GM23338 (cell line): Measurements from ENCODE around the gene IGFBP7. TPM values are rescaled to one million over a fixed set of nuclear protein-coding genes. Genes with fewer than 3 reads are reported as not detected.

ENCODE experiments used
- ATAC-seq: fragments of 200-7000 bp; cut with Tn5 transposase; 3 replicates; pipeline ENCODE4 v1.9.1; 2020
- DNase-seq: peaks from one replicate; pipeline ENCODE4 v3.0.0-alpha.2; 2015; ENCODE audit warnings: low spot score
- H2AFZ ChIP-seq: fragments of 200-600 bp; sonication (generic); 2 replicates; pipeline ENCODE4 v1.8.0; 2016; ENCODE audit warnings: antibody characterized with exemption, mild to moderate bottlenecking, moderate library complexity
- H3F3A ChIP-seq: fragments of 200-600 bp; sonication (generic); replicated peaks from 2 replicates; pipeline ENCODE4 v1.8.0; 2017; ENCODE audit warnings: antibody characterized with exemption, mixed run types, low read depth
- H3K27ac ChIP-seq: fragments of 200-600 bp; sonication (generic); 2 replicates; pipeline ENCODE4 v1.6.1; 2016; ENCODE audit warnings: low read depth
- H3K27me3 ChIP-seq: fragments of 200-600 bp; sonication (generic); 2 replicates; pipeline ENCODE4 v1.8.0; 2016; ENCODE audit warnings: mild to moderate bottlenecking, mixed run types, moderate library complexity; ENCODE audit not compliant: insufficient read depth
- H3K36me3 ChIP-seq: fragments of 200-600 bp; sonication (generic); 2 replicates; pipeline ENCODE4 v1.8.0; 2016; ENCODE audit warnings: mild to moderate bottlenecking; ENCODE audit not compliant: insufficient read depth
- H3K4me1 ChIP-seq: fragments of 200-600 bp; sonication (generic); 2 replicates; pipeline ENCODE4 v1.8.0; 2016; ENCODE audit warnings: mild to moderate bottlenecking, moderate library complexity; ENCODE audit not compliant: insufficient read depth
- H3K4me2 ChIP-seq: fragments of 200-600 bp; sonication (generic); 2 replicates; pipeline ENCODE4 v1.7.1; 2017; ENCODE audit warnings: mixed run types
- H3K4me3 ChIP-seq: fragments of 200-600 bp; sonication (generic); 2 replicates; pipeline ENCODE4 v1.6.1; 2016; ENCODE audit warnings: mixed run types
- H3K79me2 ChIP-seq: fragments of 200-600 bp; sonication (generic); replicated peaks from 2 replicates; pipeline ENCODE4 v1.8.0; 2017; ENCODE audit warnings: mild to moderate bottlenecking; ENCODE audit not compliant: insufficient read depth
- H3K9me2 ChIP-seq: fragments of 200-600 bp; sonication (generic); 2 replicates; pipeline ENCODE4 v1.8.0; 2017; ENCODE audit not compliant: insufficient read depth
- H4K20me1 ChIP-seq: fragments of 200-600 bp; sonication (generic); replicated peaks from 2 replicates; pipeline ENCODE4 v1.8.0; 2017; ENCODE audit warnings: mild to moderate bottlenecking; ENCODE audit not compliant: insufficient read depth
- H3K27ac Mint-ChIP-seq: 2 replicates; pipeline ENCODE4 v1.8.0; 2020; ENCODE audit warnings: inconsistent platforms, mild to moderate bottlenecking, moderate library complexity, mixed read lengths
- H3K27me3 Mint-ChIP-seq: 3 replicates; pipeline ENCODE4 v1.8.0; 2022; ENCODE audit warnings: low read depth, mild to moderate bottlenecking, moderate library complexity, mixed read lengths, inconsistent platforms; ENCODE audit not compliant: insufficient read depth, poor library complexity
- H3K36me3 Mint-ChIP-seq: 3 replicates; pipeline ENCODE4 v1.8.0; 2021; ENCODE audit warnings: low read depth, mild to moderate bottlenecking, inconsistent platforms, moderate library complexity, mixed read lengths
- H3K4me1 Mint-ChIP-seq: 3 replicates; pipeline ENCODE4 v1.8.0; 2020; ENCODE audit warnings: mild to moderate bottlenecking, inconsistent platforms, mixed read lengths
- H3K4me3 Mint-ChIP-seq: 3 replicates; pipeline ENCODE4 v1.8.0; 2021; ENCODE audit warnings: moderate library complexity, mild to moderate bottlenecking, inconsistent platforms, mixed read lengths
- H3K9me3 Mint-ChIP-seq: 3 replicates; pipeline ENCODE4 v1.8.0; 2020; ENCODE audit warnings: moderate library complexity, mild to moderate bottlenecking, inconsistent platforms, mixed read lengths
- CREB1 ChIP-seq: fragments of 250-450 bp; sonication (Bioruptor Pico); IDR thresholded peaks from 2 replicates; pipeline ENCODE4 v1.5.0; 2020; ENCODE audit warnings: low read depth, mild to moderate bottlenecking, moderate library complexity
- ETS1 ChIP-seq: IDR thresholded peaks from 2 replicates; pipeline ENCODE4 v1.6.1; 2016; ENCODE audit warnings: antibody characterized with exemption
- EZH2 ChIP-seq: fragments of 200-600 bp; sonication (generic); IDR thresholded peaks from one replicate; pipeline ENCODE4 v1.8.0; 2017; ENCODE audit warnings: antibody characterized with exemption, mild to moderate bottlenecking, low read depth; ENCODE audit not compliant: unreplicated experiment
- EZH2phosphoT487 ChIP-seq: fragments of 200-600 bp; sonication (generic); IDR thresholded peaks from one replicate; pipeline ENCODE4 v1.8.1; 2018; ENCODE audit warnings: antibody characterized with exemption; ENCODE audit not compliant: unreplicated experiment
- JUNB ChIP-seq: IDR thresholded peaks from one replicate; pipeline ENCODE4 v1.6.1; 2016; ENCODE audit warnings: antibody characterized with exemption; ENCODE audit not compliant: unreplicated experiment
- REST ChIP-seq: IDR thresholded peaks from one replicate; pipeline ENCODE4 v1.6.1; 2018; ENCODE audit warnings: antibody characterized with exemption; ENCODE audit not compliant: unreplicated experiment
- STAT1 ChIP-seq: IDR thresholded peaks from one replicate; pipeline ENCODE4 v1.6.1; 2016; ENCODE audit warnings: antibody characterized with exemption; ENCODE audit not compliant: unreplicated experiment
- ZNF114 ChIP-seq: fragments of 250-450 bp; sonication (Bioruptor Pico); IDR thresholded peaks from 2 replicates; pipeline ENCODE4 v1.5.0; 2020; ENCODE audit warnings: mild to moderate bottlenecking, moderate library complexity
- ZNF462 ChIP-seq: fragments of 250-450 bp; sonication (Bioruptor Pico); IDR thresholded peaks from 2 replicates; pipeline ENCODE4 v1.5.0; 2020; ENCODE audit warnings: mild to moderate bottlenecking, moderate library complexity
- polyA plus RNA-seq: library from polyadenylated mRNA; unstranded; fragments of >200 nt; fragmentation: Nextera tagmentation; extraction: Ambion mirVana; gene quantifications from 2 replicates; pipeline ENCODE4 v1.2.1, GENCODE V29; 2016
- total RNA-seq: library from RNA; depleted of rRNA; stranded (reverse); fragments of >200 nt; shearing (Covaris generic); gene quantifications from 2 replicates; pipeline ENCODE4 v1.2.3, GENCODE V29; 2014

Gene IGFBP7
- total and polyA plus RNA-seq, 2 experiments from 2014 or later: 0.49 to 7.9 TPM

DNA sequence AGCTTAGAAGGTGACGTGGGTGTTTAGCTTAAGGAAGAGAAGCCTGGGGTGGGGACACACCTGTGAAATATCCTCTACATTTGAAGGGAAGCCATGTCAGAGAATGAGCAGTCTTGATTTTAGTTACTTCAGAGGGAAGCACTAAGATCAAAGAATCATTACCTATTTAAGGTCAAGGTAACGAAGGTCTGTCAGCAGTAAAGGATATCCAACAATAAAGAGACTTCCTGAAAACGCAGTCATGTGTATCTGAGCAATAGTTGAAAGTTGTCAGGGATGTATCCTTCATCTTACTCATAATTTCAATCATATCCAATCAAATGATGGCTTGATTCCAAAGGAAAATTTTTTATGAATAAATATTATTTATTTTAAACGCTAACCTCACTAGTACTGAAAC, 33.5 kb downstream of the IGFBP7 start:
- peaks cover 9% of the 10 kb centered on the region; the same call in 1 of the 2 replicates for H3K9me2 ChIP-seq
- no peak overlapping the region for H3K4me3 ChIP-seq
- H4K20me1 ChIP-seq: no peaks in the 10 kb centered on the region
- H2AFZ ChIP-seq: peak overlapping the region; percentile 39; the same call in 1 of the 2 replicates
- Mint-ChIP-seq H3K9me3 (no peaks in the 10 kb centered on the region), H3K36me3 (no peaks in the 10 kb centered on the region), H3K27ac (no peak overlapping the region), H3K4me1 (peaks cover 23% of the 10 kb centered on the region), H3K27me3 (peaks cover 4% of the 10 kb centered on the region), H3K4me3 (no peak overlapping the region)
- no peaks in the 10 kb centered on the region for H3K36me3 ChIP-seq
- H3K27ac ChIP-seq: no peak overlapping the region
- ATAC-seq: no peak
- no peaks in the 10 kb centered on the region for H3K27me3 ChIP-seq
- no peak overlapping the region for H3K4me2 ChIP-seq
- peaks cover 19% of the 10 kb centered on the region for H3K4me1 ChIP-seq
- DNase-seq: no peak
- no peaks in the 10 kb centered on the region for H3K79me2 ChIP-seq
- no peaks in the 10 kb centered on the region for H3F3A ChIP-seq
- no peak for TF ChIP-seq ZNF114 (CRISPR knock-in tag)
- no peak for TF ChIP-seq CREB1 (CRISPR knock-in tag)
- TF ChIP-seq STAT1: no peak
- no peak for TF ChIP-seq ETS1
- no peak for TF ChIP-seq JUNB
- TF ChIP-seq REST: no peak
- TF ChIP-seq EZH2: no peak
- TF ChIP-seq ZNF462 (CRISPR knock-in tag): no peak
- TF ChIP-seq EZH2phosphoT487: no peak
